GM18498 (cell line): Measurements from ENCODE around the gene MAOA.

Experiments
- ATAC-seq: cut with Tn5 transposase; IDR thresholded peaks from one replicate; pipeline ENCODE4 v1.9.1; 2021; ENCODE audit warnings: mild to moderate bottlenecking, moderate library complexity; ENCODE audit not compliant: unreplicated experiment

The MAOA gene

DNA sequence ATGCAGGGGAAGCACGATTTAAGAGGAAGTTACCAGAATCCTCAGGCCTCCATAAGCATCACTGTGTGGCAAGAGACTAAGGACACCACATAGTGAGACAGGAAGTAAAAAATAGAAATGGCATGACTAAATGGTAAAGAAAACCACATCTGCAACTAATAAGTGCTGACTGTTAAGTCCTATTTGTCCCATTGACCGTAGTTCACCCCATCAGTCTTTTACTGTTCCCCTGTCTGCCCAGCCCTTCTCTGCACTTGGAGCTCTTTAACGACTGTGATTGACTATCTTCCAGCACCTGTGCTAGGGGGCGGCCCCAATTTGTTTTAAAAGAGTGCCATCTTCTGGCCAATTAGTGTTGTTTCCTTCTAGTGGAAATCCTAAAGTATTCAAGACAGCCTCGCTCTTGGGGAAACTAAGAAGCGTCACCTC lies 94.2 kb downstream of the MAOA start:
- ATAC-seq, result no peak

- no peak for ATAC-seq
Measured at GRCh38 chrX:43753637-43754036, 97.5 kb downstream of the MAOA start.

- no peak for ATAC-seq
Measured at GRCh38 chrX:43756076-43756475, 100.0 kb downstream of the MAOA start.

DNA sequence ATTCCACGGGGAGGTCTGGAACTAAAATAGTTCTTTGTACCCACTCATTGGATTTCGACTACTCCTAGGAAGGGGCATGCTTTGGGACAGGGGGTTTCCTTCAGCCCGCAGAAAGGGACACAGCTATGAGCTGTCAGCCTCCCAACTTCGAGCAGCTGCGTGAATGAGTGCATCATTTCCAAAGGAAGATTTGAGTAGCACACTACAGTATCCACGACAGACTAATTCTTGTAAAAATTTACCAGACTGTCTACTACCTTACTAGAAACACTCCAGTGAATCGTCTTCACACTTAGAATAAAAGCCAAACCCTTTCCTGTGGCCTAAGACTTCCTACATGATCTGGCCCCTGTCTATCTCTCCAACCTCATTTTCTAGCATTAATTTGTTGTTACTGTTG lies 101.9 kb downstream of the MAOA start:
- ATAC-seq, result no peak

GRCh38 chrX:43785930-43786591 lies 130.0 kb downstream of the MAOA start:
- no peak for ATAC-seq
